Muscle layer of colon (tissue), 2 donors: ENCODE measurements around the gene DNAJC16.

Experiments
- H3K27ac ChIP-seq: one replicate; pipeline ENCODE4 v1.7.0; 2013; ENCODE audit warnings: low read depth, mild to moderate bottlenecking, low read length, moderate library complexity
- H3K27me3 ChIP-seq, 2 donors: one replicate each; pipeline ENCODE4 v1.7.0; 2013; ENCODE audit warnings: low read length in 2 of 2, mild to moderate bottlenecking in 2 of 2; ENCODE audit not compliant: insufficient read depth in 2 of 2, control insufficient read depth in 1 of 2
- H3K36me3 ChIP-seq: one replicate; pipeline ENCODE4 v1.7.0; 2013; ENCODE audit warnings: mild to moderate bottlenecking, low read length; ENCODE audit not compliant: insufficient read depth
- H3K4me1 ChIP-seq: one replicate; pipeline ENCODE4 v1.7.0; 2013; ENCODE audit warnings: mild to moderate bottlenecking, low read length; ENCODE audit not compliant: insufficient read depth
- H3K4me3 ChIP-seq, 2 donors: one replicate each; pipeline ENCODE4 v1.7.0; 2013; ENCODE audit warnings: low read length in 2 of 2, low read depth in 1 of 2, mild to moderate bottlenecking in 1 of 2, moderate library complexity in 1 of 2
- H3K9ac ChIP-seq: one replicate; pipeline ENCODE4 v1.7.0; 2013; ENCODE audit warnings: low read length
- H3K9me3 ChIP-seq: one replicate; pipeline ENCODE4 v1.7.0; 2013; ENCODE audit warnings: mild to moderate bottlenecking, low read length
- donor health status: abdominal sarcoma.
- donor health status: Adenocarcinoma of cecum.

The DNAJC16 gene

GRCh38 chr1:15618655-15619525 lies 92.2 kb downstream of the DNAJC16 start:
- Histone ChIP-seq H3K4me3 (peak overlapping the region; percentile 93 to 99), H3K27ac (peak overlapping the region; percentile 98), H3K9me3 (no peaks in the 10 kb centered on the region), H3K9ac (peak overlapping the region; percentile 92), H3K4me1 (peaks cover 42% of the 10 kb centered on the region), H3K27me3 (no peaks in the 10 kb centered on the region), H3K36me3 (no peaks in the 10 kb centered on the region)

- peaks cover 48% of the 10 kb centered on the region for H3K4me1 ChIP-seq
- no peak overlapping the region for H3K4me3 ChIP-seq
- no peaks in the 10 kb centered on the region for H3K36me3 ChIP-seq
- H3K9ac ChIP-seq = no peak overlapping the region
- H3K27me3 ChIP-seq = no peaks in the 10 kb centered on the region
- no peaks in the 10 kb centered on the region for H3K9me3 ChIP-seq
- no peak overlapping the region for H3K27ac ChIP-seq
Observed at GRCh38 chr1:15620155-15620545, 93.5 kb downstream of the DNAJC16 start.

- H3K27ac ChIP-seq = no peak overlapping the region
- no peaks in the 10 kb centered on the region for H3K27me3 ChIP-seq
- no peak overlapping the region for H3K9ac ChIP-seq
- H3K4me1 ChIP-seq = peaks cover 48% of the 10 kb centered on the region
- no peak overlapping the region for H3K4me3 ChIP-seq
- no peaks in the 10 kb centered on the region for H3K36me3 ChIP-seq
- no peaks in the 10 kb centered on the region for H3K9me3 ChIP-seq
Observed at GRCh38 chr1:15620902-15621682, 94.4 kb downstream of the DNAJC16 start.

GRCh38 chr1:15621975-15622374 lies 95.3 kb downstream of the DNAJC16 start:
- no peak overlapping the region for H3K4me3 ChIP-seq
- no peaks in the 10 kb centered on the region for H3K27me3 ChIP-seq
- no peaks in the 10 kb centered on the region for H3K9me3 ChIP-seq
- no peak overlapping the region for H3K9ac ChIP-seq
- peaks cover 41% of the 10 kb centered on the region for H3K4me1 ChIP-seq
- peaks cover 6% of the 10 kb centered on the region for H3K36me3 ChIP-seq
- H3K27ac ChIP-seq = no peak overlapping the region

- H3K4me1 ChIP-seq = peaks cover 41% of the 10 kb centered on the region
- H3K9me3 ChIP-seq = no peaks in the 10 kb centered on the region
- H3K9ac ChIP-seq = no peak overlapping the region
- no peak overlapping the region for H3K27ac ChIP-seq
- H3K36me3 ChIP-seq = peaks cover 14% of the 10 kb centered on the region
- H3K27me3 ChIP-seq = no peaks in the 10 kb centered on the region
- H3K4me3 ChIP-seq = no peak overlapping the region
Observed at GRCh38 chr1:15622712-15623373, 96.2 kb downstream of the DNAJC16 start.

- Histone ChIP-seq H3K9ac (no peak overlapping the region), H3K36me3 (peaks cover 14% of the 10 kb centered on the region), H3K4me3 (no peak overlapping the region), H3K27me3 (no peaks in the 10 kb centered on the region), H3K27ac (no peak overlapping the region), H3K9me3 (no peaks in the 10 kb centered on the region), H3K4me1 (peaks cover 41% of the 10 kb centered on the region)
Observed at GRCh38 chr1:15623435-15623834, 96.8 kb downstream of the DNAJC16 start.

GRCh38 chr1:15624133-15624714 lies 97.6 kb downstream of the DNAJC16 start:
- H3K9me3 ChIP-seq = no peaks in the 10 kb centered on the region
- peaks cover 33% of the 10 kb centered on the region for H3K4me1 ChIP-seq
- H3K4me3 ChIP-seq = no peak overlapping the region
- peaks cover 14% of the 10 kb centered on the region for H3K36me3 ChIP-seq
- H3K27me3 ChIP-seq = no peaks in the 10 kb centered on the region
- H3K9ac ChIP-seq = no peak overlapping the region
- no peak overlapping the region for H3K27ac ChIP-seq

GRCh38 chr1:15625056-15625917 lies 98.6 kb downstream of the DNAJC16 start:
- H3K4me3 ChIP-seq = no peak overlapping the region
- H3K27ac ChIP-seq = no peak overlapping the region
- H3K27me3 ChIP-seq = no peaks in the 10 kb centered on the region
- H3K9ac ChIP-seq = no peak overlapping the region
- peaks cover 19% of the 10 kb centered on the region for H3K36me3 ChIP-seq
- no peaks in the 10 kb centered on the region for H3K9me3 ChIP-seq
- H3K4me1 ChIP-seq = peaks cover 25% of the 10 kb centered on the region
